Measurements from ENCODE around the gene PVALEF.

DNA sequence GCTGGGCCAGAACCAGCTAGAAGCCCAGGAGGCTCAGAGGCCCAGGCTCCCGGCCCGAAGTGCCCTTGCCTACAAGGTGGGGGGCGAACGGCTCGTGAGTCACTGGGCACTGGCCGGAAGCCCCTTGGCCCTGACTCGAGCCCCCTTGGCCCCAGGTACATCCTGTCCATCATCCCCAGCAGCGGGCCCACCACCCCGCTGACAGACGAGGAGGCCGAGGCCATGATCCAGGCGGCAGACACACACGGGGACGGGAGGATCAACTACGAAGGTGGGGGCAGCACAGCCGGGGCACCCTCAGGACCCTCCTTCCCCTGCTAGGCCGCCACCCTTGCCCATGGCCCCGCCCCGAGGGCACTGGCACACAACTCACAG is 16.5 kb downstream of the PVALEF start:
- TF ChIP-seq CTCF (IDR thresholded peaks at IDR 0.05): no peak
- no peak for TF ChIP-seq POLR2AphosphoS5 (IDR thresholded peaks at IDR 0.05)

All from gastroesophageal sphincter (tissue), 3 donors.